ENCODE data around the gene RASA3.

Gene RASA3

DNA sequence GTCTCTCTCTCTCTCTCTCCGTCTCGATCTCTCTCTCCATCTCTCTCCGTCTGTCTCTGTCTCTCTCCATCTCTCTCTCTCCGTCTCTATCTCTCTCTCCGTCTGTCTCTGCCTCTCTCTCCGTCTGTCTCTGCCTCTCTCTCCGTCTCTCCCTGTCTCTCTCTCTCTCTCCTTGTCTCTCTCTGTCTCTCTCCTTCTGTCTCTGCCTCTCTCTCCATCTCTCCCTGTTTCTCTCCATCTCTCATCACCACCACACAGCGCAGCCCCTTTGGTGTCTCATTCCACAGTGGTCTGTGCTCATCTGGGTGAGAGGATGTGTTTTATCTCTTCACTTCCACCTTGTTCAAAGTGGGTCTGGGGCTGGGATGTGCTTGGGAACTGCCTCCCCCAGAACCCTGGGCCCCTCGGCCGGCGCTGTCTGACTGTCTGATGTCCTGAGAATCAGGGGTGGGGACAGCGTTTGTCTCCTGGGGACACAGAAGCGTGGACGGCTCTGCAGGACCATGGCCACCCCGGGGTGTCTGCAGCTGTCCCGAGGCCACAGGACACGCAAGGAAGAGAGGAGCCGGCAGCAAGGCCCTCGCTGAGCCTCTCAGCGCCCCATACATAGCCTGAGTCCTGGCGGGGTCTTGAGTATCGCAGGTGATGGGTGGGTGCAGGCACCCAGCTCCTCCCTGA, 118.3 kb downstream of the RASA3 start:
- DNase-seq = no peak

- no peak for DNase-seq
These were observed 119.1 kb downstream of the RASA3 start for GRCh38 chr13:114013336-114013735.

GRCh38 chr13:114012921-114013320, 119.5 kb downstream of the RASA3 start:
- no peak for DNase-seq

DNA sequence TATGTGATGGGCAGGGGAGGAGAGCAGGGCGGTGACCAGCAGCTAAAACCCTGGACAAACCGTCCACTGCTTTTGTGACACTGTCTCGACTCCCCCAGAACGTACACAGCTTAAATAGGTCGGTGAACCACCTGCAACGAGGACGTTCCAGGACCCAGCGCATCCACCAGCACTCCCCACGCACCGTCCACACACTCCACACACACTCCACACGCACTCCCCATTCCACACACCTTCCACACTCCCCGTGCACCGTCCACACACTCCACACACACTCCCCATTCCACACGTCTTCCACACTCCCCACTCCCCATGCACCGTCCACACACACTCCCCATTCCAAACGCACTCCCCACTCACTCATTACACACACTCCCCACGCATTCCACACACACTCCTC, 120.3 kb downstream of the RASA3 start:
- no peak for DNase-seq

DNA sequence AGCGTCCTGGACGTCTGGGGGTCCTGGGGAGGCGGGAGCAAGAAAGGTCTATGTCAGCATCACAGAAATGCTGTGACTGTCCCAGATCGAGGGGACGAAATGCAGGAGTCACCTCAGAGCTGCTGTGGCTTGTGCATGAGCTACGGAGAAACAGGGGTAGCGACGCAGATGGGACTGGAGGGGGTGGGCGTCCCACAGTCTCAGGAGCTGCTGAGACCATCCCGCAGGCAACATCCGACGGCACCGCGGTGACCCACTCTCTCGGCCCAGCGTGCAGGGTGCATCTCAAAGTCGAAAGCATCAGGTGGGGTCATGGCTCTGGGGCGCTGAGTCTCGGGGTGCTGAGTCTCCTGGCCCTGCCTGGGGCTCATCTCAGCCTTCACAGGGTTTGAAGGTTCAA, 121.2 kb downstream of the RASA3 start:
- no peak for DNase-seq

DNA sequence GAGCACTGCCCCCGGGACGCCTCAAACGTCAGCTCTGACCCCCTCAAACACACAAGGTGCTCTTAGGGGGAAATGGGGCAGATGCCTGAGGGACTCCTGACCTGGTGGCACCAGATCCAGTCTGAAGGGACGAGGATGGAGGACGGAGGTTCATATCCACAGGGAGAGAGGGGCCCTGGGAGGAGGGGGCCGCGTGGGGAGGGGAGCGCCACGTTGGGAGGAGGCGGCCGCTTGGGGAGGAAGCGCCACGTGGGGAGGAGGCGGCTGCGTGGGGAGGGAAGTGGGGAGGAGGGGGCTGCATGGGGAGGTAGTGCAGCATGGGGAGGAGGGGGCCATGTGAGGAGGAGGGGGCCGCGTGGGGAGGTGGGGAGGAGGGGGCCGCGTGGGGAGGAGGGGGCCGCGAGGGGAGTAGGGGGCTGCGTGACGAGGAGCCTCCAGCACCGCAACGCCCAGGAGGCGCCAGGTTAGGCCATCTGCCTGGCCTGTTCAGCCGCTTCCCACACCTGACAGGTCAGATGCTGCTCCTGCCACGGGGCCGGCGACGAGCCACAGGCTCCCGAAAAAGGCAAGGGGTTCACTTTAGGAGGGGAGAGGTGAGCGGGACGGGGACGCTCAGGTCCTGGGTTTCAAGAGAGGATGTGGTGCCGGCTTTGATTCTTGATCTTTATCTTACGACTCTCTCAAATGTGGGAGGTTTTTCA, 121.9 kb downstream of the RASA3 start:
- no peak for DNase-seq

- no peak for DNase-seq
These were observed 122.6 kb downstream of the RASA3 start for GRCh38 chr13:114009590-114010400.

DNA sequence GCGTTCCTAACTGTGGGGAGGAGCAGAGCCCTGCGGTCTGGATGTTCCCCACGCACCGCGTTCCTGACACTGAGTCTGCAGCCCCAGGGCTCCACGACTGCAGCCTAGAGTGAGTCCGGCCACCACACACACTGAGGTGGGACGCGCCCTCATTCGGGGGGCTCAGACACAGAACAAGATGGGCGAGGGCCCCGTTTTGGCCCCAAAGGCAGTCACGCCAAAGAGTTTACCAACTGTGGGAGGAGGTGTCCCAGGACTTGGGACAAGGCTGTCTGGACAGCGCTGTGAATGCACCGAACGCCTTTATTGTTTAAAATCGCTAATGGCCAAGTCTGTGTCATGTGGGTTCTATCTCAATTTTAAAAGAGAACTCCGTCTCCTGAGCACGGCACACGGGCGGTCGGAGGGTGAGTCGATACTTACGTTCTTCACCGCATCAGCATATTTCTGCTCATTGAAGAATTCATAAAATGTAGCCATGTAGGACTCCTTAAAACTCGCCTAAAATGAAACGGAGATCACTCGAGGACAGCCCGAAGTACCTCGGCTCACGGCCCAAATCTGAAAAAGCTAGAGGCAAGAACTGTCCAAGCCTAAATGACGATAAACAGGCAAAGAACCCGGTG, 123.3 kb downstream of the RASA3 start:
- DNase-seq = no peak

DNA sequence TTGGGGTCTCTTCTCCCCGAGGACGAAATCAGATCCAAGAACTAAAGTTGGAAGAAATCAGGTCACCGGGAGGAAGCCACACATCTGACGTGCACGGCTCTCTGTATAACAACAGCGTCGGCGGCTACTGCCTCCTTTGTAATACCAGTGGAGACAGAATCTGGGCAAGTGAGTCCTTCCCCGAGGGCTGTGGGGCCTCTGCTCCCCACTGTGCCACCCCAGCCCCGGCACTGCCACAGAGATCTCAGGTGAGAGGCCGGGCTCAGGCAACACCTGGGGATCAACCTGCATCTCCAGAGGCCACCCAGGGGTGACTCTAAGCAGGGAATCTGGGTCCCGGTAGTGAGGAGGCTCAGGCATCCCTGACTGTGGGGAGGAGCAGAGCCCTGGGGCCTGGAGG, 124.9 kb downstream of the RASA3 start:
- DNase-seq = no peak

GRCh38 chr13:114005206-114005724, 127.2 kb downstream of the RASA3 start:
- DNase-seq = no peak

GRCh38 chr13:114004420-114005205, 127.8 kb downstream of the RASA3 start:
- DNase-seq = no peak

DNA sequence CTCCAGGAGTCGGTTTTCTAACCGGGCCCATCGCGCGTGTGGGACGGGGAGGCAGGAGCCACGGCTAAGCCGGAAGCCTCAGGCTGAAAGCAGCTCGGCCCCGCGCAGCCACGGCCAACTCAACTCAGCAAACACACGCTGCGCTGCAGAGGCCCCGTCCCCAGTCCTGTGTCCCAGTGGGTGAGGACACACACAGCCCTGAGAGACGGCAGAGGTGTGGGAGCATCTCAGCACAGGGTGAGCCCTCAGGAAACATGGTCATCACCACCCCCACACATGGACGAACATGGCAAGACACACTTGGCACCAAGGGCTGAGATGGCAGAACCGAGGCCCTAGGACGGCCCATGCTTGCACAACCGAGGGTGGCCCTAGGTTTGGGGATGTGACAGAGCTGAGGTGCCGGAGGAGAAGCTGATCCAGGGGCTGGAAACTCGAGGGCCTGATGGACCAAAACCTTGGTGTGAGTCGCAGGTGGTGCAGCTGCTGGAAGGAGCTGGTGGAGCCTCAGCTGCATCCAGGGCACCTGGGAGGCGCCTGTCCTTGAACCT, 129.6 kb downstream of the RASA3 start:
- DNase-seq = no peak

DNA sequence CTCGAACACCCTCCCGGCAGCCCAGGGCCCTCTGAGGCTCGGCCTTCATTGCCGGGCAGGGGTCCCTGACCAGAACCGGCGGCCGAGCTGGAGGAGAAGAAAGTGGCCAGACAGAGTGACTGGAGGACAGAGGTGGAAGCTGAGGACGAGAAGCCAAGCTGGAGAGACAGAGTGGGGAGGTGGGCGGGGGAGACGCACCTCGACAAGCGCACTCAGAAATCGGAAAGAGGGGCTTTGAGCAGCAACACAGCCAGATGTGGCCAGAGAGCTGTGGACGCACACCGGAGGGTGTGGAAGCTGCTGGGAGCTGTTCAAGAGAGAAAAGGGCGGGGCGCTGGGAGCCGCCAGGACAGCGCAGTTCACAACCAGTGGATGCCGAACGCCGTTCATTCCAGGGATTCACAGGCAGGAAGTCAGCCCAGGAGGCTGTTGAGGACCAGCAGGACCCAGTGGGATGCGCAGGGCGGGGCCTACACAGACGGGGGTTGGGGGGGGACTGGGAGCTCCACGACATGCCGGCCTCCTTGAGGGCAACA, 130.3 kb downstream of the RASA3 start:
- DNase-seq = no peak

DNA sequence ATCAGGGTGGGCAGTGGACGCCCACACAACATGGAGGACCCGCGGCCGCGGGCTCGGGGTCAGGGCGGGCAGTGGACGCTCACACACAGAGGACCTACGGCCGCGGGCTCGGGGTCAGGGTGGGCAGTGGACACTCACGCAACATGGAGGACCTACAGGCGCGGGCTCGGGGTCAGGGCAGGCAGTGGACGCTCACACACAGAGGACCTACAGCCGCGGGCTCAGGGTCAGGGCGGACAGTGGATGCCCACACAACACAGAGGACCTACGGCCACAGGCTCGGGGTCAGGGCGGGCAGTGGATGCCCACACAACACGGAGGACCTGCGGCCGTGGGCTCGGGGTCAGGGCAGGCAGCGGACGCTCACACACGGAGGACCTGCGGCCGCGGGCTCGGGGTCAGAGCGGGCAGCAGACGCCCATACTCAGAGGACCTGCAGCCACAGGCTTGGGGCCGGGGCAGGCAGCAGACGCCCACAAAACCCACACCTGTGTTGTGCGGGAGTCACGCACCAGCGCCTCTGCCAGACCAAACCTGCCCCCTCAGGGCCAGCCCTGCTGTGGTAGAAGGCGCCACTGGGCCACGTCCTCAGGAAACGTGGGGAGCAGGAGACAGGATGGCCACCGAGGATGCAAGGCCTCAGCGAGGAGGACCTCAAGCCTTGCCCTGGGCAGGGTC, 131.0 kb downstream of the RASA3 start:
- DNase-seq = no peak

GRCh38 chr13:114000151-114001040, 132.0 kb downstream of the RASA3 start:
- no peak for DNase-seq

DNA sequence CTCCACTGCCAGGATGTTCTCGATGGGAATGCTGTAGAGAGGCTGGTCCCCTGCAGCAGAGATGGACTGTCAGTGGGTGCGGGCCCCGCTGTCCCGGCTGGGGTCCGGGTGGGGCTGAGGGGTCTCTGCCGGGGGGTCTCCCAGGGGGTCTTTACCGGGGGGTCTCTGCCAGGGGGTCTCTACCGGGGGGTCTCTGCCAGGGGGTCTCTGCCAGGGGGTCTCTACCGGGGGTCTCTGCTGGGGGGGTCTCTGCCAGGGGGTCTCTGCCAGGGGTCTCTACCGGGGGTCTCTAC, 132.9 kb downstream of the RASA3 start:
- no peak for DNase-seq

DNA sequence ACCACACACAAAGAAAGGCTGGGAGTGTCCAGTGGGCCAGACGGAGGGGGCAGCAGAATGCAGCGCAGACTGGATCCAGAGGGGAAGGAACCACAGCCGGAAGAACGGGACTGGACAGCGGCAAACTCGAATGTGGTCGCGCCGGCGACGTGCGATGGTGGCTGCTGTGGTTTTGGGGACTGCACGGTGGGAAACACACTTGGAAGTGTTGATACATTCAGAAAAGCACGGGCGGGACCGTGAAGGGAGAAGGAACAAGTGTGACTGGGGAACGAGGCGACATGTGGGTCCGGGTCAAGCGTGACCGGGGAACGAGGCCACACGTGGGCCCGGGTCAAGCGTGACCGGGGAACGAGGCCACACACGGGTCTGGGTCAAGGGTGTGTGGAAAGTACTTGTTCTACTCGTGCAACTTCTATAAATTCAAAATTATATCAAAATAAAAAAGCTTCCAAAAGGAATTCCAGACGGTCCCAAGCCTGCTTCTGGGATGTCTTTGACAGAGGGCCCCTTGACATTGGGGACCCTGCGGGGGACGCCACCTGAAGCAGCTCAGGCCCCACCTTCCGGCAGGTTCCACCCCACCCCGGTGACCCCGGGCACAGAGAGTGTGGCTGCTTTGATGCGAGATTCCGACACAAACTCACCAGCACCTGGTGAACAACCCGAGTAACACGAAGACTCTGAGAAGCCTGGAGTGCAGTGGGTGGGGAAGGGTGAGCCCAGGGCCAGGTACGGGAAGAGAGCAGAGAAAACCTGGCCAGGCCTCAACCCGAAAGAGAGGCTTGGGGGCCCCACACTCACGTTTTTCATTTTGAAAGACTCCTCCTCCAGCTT, 133.4 kb downstream of the RASA3 start:
- no peak for DNase-seq

DNA sequence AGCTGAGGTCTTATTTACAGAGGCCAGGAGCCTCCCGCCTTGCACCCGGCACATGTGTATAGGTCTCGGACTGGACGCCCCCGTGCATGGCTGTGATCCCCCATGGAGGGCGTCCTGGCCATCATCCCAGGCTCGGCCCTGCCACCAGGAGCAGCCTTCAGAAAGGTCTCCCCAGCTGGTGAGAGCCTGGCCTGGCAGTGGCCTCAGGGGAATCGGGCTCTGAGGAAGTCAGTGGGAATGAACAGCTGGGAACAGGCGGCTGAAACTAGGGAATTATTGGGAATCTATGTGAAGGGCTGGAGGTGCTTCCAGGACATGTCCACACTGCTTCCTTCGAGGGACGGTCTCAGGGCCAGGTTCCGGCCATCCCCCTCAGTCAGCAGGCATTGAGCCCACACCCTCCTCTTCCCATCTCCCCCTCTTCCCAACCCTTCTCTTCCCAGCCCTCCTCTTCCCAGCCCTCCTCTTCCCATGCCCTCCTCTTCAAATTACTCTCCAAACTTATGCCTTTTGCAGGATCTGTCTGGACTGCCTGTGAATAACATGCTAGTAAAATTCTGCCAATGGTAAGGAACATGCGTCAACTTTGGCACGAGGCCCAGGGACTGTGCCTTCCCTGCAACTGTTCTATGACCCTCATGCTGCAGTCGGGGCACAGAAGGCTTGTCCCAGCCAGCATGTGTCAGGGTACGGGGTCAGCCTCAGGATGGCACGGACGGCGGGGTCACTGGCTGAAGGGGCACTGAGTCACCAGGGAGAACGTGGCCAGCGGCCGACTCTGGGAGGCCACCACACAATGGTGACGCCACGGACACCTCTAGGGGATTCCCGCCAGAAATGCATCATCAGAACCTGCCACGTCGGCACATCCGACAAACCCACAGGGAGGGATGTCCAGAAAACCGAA, 134.3 kb downstream of the RASA3 start:
- no peak for DNase-seq
